Central memory CD8-positive, alpha-beta T cell (primary cell): Measurements from ENCODE around the gene CEP43.

Experiments used
- ATAC-seq: fragments of 150-1000 bp; cut with Tn5 transposase; replicated peaks from 2 replicates; pipeline ENCODE4 v1.10.0; 2022; ENCODE audit warnings: mild to moderate bottlenecking, moderate FRiP score, moderate number of reproducible peaks; ENCODE audit not compliant: poor library complexity, severe bottlenecking; ENCODE audit errors: extremely low read depth
- DNase-seq, 2 donors: peaks; one replicate each; pipeline ENCODE4 v3.0.0; 2021; ENCODE audit warnings: low spot score in 2 of 2
- H3K27ac Mint-ChIP-seq: one replicate; pipeline ENCODE4 v1.8.0; 2022; ENCODE audit warnings: low read depth, mild to moderate bottlenecking, moderate library complexity, mixed read lengths
- H3K27me3 Mint-ChIP-seq: one replicate; pipeline ENCODE4 v1.8.0; 2022; ENCODE audit warnings: mixed read lengths
- H3K36me3 Mint-ChIP-seq: one replicate; pipeline ENCODE4 v1.8.0; 2022; ENCODE audit warnings: mild to moderate bottlenecking, moderate library complexity, mixed read lengths; ENCODE audit not compliant: insufficient read depth
- H3K4me1 Mint-ChIP-seq: one replicate; pipeline ENCODE4 v1.8.0; 2022; ENCODE audit warnings: mixed read lengths
- H3K4me3 Mint-ChIP-seq: one replicate; pipeline ENCODE4 v1.8.0; 2022; ENCODE audit warnings: mild to moderate bottlenecking, moderate library complexity, mixed read lengths
- H3K9me3 Mint-ChIP-seq: one replicate; pipeline ENCODE4 v1.8.0; 2022; ENCODE audit warnings: mixed read lengths

CEP43 gene

GRCh38 chr6:167000759-167001158 is 1.6 kb downstream of the CEP43 start:
- ATAC-seq: no peak
- Mint-ChIP-seq H3K27ac (peak overlapping the region; percentile 39), H3K36me3 (peaks cover 2% of the 10 kb centered on the region), H3K4me1 (peaks cover 29% of the 10 kb centered on the region), H3K27me3 (no peaks in the 10 kb centered on the region), H3K4me3 (peak overlapping the region; percentile 83), H3K9me3 (no peaks in the 10 kb centered on the region)
- DNase-seq: no peak

- H3K36me3 Mint-ChIP-seq: peaks cover 17% of the 10 kb centered on the region
- H3K27ac Mint-ChIP-seq: no peak overlapping the region
Observed at GRCh38 chr6:167005350-167006159, 6.4 kb downstream of the CEP43 start.

GRCh38 chr6:167007985-167008384 is 8.8 kb downstream of the CEP43 start:
- Mint-ChIP-seq H3K36me3 (peaks cover 23% of the 10 kb centered on the region), H3K4me1 (peaks cover 12% of the 10 kb centered on the region)
- no peak for ATAC-seq

More at GRCh38 chr6:167005350-167006159, 6.4 kb downstream of the CEP43 start:
- no peak for ATAC-seq
- no peaks in the 10 kb centered on the region for H3K27me3 Mint-ChIP-seq
- no peaks in the 10 kb centered on the region for H3K9me3 Mint-ChIP-seq
- DNase-seq: no peak
- peaks cover 27% of the 10 kb centered on the region for H3K4me1 Mint-ChIP-seq
- H3K4me3 Mint-ChIP-seq: no peak overlapping the region

DNA sequence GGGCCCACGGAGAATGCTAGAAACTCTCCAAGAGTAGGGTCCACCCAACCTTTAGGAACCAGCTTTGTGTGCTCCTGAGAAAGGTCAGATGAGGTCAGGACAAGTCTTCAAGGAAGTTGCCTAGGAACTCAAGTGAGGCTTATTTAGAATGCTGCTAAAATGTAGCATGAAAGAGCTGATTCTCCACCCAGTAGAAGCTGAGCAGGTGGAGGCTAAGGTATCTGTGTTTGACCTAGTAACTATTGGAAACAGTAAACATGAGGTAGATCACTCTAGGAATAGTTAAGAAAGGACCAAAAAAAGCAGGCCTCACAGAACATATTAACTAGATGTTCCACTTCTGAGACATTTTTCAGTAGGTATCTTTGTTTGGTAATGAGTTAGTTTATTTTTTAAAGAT is 13.9 kb downstream of the CEP43 start:
- Mint-ChIP-seq H3K27me3 (no peaks in the 10 kb centered on the region), H3K36me3 (peaks cover 35% of the 10 kb centered on the region), H3K4me1 (peaks cover 8% of the 10 kb centered on the region), H3K27ac (no peak overlapping the region), H3K9me3 (no peaks in the 10 kb centered on the region), H3K4me3 (no peak overlapping the region)
- ATAC-seq (no peak), DNase-seq (no peak)

More at GRCh38 chr6:167007985-167008384, 8.8 kb downstream of the CEP43 start:
- Mint-ChIP-seq H3K27me3 (no peaks in the 10 kb centered on the region), H3K27ac (no peak overlapping the region), H3K4me3 (no peak overlapping the region), H3K9me3 (no peaks in the 10 kb centered on the region)
- no peak for DNase-seq

GRCh38 chr6:167013946-167014345 is 14.7 kb downstream of the CEP43 start:
- Mint-ChIP-seq H3K36me3 (peaks cover 34% of the 10 kb centered on the region), H3K27ac (no peak overlapping the region), H3K27me3 (no peaks in the 10 kb centered on the region), H3K9me3 (no peaks in the 10 kb centered on the region), H3K4me1 (peaks cover 7% of the 10 kb centered on the region), H3K4me3 (no peak overlapping the region)
- DNase-seq (no peak), ATAC-seq (no peak)

DNA sequence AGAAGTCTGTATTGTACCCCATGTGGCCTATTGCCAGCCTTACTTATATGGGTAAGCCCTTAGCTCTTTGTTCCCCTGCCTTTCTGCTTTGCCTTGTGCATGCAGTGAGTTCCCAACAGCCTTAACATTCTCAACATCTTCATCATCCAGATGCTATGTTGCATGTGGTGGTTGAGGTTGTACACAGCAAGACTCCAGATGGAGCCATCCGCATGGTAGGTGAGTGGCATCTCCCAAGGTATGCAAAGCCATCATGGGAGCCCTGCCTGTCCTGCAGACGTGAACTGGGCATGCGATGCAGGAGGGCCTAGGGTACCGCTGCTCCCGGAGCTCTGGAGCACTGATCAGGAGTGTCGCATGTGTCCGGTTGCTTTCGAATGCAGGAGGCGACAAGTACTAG is 16.1 kb downstream of the CEP43 start:
- H3K4me1 Mint-ChIP-seq: no peaks in the 10 kb centered on the region
- no peak overlapping the region for H3K4me3 Mint-ChIP-seq
- H3K27me3 Mint-ChIP-seq: no peaks in the 10 kb centered on the region
- H3K36me3 Mint-ChIP-seq: peaks cover 30% of the 10 kb centered on the region
- no peaks in the 10 kb centered on the region for H3K9me3 Mint-ChIP-seq
- no peak overlapping the region for H3K27ac Mint-ChIP-seq
- DNase-seq (no peak), ATAC-seq (no peak)

DNA sequence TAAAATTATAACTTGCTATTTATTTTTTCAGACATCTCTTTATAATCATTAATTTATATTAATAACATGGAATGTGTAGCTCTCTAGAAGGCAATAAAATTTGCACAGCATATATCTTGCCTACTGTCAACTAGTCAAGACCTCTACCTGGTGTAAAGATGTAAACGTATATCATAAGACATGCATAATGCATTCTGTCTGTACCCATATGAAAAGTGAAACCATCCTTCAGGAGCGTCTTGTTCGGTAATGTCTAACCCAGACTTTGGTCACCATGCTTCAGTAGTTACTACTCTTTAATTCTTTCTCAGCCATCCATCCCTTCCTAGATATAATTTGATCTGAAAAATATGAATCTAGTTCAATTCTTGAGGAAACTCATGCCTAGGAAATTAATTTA is 21.0 kb downstream of the CEP43 start:
- H3K27ac Mint-ChIP-seq: no peak overlapping the region
- H3K4me3 Mint-ChIP-seq: peak overlapping the region; percentile 19
- no peaks in the 10 kb centered on the region for H3K4me1 Mint-ChIP-seq
- no peak for DNase-seq
- H3K36me3 Mint-ChIP-seq: peaks cover 21% of the 10 kb centered on the region
- no peaks in the 10 kb centered on the region for H3K27me3 Mint-ChIP-seq
- no peak for ATAC-seq
- H3K9me3 Mint-ChIP-seq: no peaks in the 10 kb centered on the region

GRCh38 chr6:167027308-167027707 is 28.1 kb downstream of the CEP43 start:
- Mint-ChIP-seq H3K27me3 (no peaks in the 10 kb centered on the region), H3K9me3 (no peaks in the 10 kb centered on the region), H3K4me1 (no peaks in the 10 kb centered on the region), H3K36me3 (peaks cover 23% of the 10 kb centered on the region), H3K4me3 (no peak overlapping the region), H3K27ac (no peak overlapping the region)
- no peak for ATAC-seq
- no peak for DNase-seq

DNA sequence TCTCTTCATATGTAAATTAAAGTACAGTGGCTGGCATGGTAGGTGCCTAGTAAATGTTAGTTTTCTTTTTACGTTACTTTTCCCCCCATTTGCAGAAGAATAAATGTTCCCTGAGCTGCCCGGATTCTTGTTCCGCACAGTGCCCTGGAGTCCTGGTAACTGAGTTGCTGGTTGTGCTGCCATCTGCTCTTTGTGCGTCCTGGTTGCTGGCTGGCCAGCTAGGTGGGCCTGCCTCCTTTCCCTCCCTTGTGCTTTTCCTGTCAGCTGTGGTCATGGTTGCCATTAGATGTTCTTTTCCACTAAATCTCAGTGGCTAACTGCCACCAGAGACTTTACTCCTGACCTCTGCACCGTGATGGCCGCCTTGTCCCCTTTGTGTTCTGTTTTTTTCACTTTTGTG is 28.6 kb downstream of the CEP43 start:
- Mint-ChIP-seq H3K27ac (no peak overlapping the region), H3K27me3 (no peaks in the 10 kb centered on the region), H3K4me3 (no peak overlapping the region), H3K9me3 (no peaks in the 10 kb centered on the region), H3K36me3 (peaks cover 23% of the 10 kb centered on the region), H3K4me1 (no peaks in the 10 kb centered on the region)
- no peak for DNase-seq
- no peak for ATAC-seq

- Mint-ChIP-seq H3K4me1 (no peaks in the 10 kb centered on the region), H3K27ac (no peak overlapping the region), H3K4me3 (no peak overlapping the region), H3K27me3 (no peaks in the 10 kb centered on the region), H3K36me3 (peaks cover 25% of the 10 kb centered on the region), H3K9me3 (no peaks in the 10 kb centered on the region)
- ATAC-seq: no peak
- DNase-seq: no peak
Observed at GRCh38 chr6:167030222-167031072, 31.2 kb downstream of the CEP43 start.

DNA sequence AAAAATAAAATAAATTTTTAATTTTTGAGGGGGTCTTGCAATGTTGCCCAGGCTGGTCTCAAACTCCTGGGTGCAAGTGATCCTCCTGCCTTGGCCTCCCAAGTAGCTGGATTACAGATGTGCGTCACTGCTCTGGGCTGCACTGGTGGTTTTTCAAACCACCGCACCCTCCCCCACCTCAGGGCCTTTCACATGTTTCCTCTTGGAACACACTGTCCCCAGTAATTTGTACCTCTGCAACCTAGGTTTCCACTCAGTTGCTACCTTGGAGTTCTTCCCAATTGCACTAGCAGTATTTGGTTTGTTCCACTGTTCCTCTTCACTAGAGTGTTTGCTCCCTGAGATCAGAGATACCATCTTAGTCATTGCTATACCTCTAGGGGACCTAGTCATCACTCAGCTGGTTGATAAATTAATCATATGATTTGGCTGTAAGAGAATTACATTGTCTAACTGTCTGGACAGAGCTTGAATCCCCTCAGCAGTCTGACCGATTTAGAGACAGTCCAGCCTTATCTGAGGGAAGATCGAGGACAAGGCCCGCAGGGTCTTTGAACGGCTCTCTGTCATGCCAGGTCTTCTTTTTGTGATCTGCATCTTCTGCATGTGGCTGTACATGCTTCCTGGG is 32.0 kb downstream of the CEP43 start:
- Mint-ChIP-seq H3K4me3 (no peak overlapping the region), H3K4me1 (no peaks in the 10 kb centered on the region), H3K27ac (no peak overlapping the region), H3K27me3 (no peaks in the 10 kb centered on the region), H3K9me3 (no peaks in the 10 kb centered on the region), H3K36me3 (peaks cover 26% of the 10 kb centered on the region)
- ATAC-seq: no peak
- no peak for DNase-seq

DNA sequence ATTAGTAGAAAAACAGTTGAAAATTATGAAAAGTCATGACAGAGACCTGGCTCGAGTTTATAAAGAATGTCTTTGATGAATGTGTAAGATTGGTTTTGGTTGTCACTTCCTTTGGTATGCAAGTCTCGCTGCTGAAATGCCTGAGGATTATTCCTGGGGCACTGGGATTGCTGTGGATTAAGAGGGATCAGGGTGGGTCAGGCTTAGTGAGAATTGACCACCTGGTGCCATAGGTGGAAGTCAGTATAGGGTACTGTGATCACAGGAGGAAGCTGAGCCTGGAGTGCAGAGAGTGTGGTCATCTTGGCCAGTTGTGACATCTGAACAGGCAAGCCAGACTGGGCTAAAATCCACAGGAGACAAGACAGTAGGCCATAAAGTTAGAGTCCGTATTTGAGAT is 34.9 kb downstream of the CEP43 start:
- Mint-ChIP-seq H3K27me3 (no peaks in the 10 kb centered on the region), H3K36me3 (peaks cover 19% of the 10 kb centered on the region), H3K4me3 (no peak overlapping the region), H3K4me1 (no peaks in the 10 kb centered on the region), H3K9me3 (no peaks in the 10 kb centered on the region), H3K27ac (no peak overlapping the region)
- no peak for DNase-seq
- ATAC-seq: no peak
